Hematopoietic multipotent progenitor cell treated with erythropoietin and hydrocortisone succinate and interleukin-3 and kit ligand, for 4 days (in vitro differentiated cells): ENCODE results near the gene KCNIP1.

Experiments
- DNase-seq: peaks from one replicate; pipeline ENCODE4 v3.0.0-alpha.2; 2015

The KCNIP1 gene

GRCh38 chr5:170655476-170655875, 151.7 kb downstream of the KCNIP1 start:
- DNase-seq, result no peak

DNA sequence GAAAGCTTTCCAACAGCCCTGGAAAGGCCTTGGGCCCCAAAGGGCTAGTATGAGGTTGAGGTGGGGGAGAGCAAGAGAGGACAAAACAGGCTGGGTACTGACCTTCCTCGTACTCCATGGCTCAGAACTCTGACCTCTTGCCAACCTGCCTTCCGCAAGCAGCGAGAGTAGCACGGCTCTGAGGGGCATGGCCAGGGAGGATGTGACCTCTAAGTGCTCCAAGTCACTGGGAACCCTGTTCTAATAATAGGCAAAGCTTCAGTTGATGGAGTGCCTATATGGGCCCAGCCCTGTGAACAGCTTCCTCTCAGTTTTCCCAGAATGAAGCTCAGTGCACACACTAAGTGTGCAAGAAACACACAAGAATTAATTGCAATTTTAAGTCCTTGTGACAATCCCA, 152.1 kb downstream of the KCNIP1 start:
- DNase-seq, result no peak

DNA sequence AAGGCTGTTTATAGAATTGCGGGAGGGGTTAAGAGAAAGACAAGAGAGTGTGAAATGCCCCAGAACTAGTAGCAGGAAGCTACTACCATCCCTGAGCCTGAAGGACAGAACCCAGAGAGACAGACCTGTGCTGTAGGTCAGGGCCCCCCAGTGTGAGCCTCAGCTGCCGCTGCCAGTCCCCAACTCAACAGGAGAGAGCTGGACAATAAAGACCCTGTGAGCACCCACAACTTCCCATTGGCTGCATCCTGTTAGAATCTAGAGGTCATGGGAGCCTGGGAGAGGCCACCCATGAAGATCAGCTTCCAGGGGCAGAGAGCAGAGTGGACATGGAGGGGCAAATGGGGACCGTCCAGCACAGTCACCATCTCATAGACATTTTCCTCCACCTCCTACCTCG, 152.5 kb downstream of the KCNIP1 start:
- no peak for DNase-seq

GRCh38 chr5:170660531-170660930, 156.7 kb downstream of the KCNIP1 start:
- DNase-seq, result no peak

GRCh38 chr5:170662966-170663365, 159.1 kb downstream of the KCNIP1 start:
- no peak for DNase-seq

DNA sequence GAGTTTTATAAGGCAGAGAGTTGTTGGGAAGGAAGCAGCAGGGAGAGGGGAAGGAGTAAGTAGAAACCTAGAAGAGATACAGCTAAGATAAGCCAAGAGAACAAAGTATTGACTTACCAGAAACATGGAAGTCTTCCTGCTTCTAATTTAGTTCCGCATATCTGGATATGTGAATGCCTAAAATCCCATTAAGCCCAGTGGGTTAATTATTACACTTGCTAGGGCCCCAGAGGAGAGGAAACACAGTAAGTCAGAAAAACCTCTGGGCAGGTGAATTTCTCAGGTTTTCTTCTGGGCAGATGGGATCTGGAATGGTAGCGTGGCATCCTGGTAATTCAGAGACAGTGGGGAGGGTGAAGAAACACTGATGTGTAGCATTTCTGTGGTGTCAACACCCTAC, 175.0 kb downstream of the KCNIP1 start:
- no peak for DNase-seq

- DNase-seq, result peak; percentile 85
These were observed 177.2 kb downstream of the KCNIP1 start for GRCh38 chr5:170681013-170681433.

DNA sequence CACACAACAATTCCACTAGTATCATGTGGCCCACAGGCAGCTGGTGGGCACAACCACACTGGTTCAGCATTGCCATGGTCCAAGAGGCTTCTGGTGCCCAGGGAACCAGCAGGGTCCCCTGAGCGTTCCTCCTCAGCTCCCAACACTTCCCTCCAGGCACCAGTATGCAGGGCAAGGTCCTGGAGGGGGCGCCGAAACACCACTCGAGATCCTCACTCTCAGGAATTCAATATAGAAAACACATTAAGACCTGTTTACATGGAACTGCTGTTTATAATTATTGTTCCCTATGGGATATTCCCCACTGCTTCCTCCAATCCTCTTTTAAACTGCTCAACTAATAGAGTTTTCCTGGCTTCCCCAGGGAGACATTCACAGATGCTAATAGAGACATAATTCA, 187.8 kb downstream of the KCNIP1 start:
- DNase-seq, result no peak

DNA sequence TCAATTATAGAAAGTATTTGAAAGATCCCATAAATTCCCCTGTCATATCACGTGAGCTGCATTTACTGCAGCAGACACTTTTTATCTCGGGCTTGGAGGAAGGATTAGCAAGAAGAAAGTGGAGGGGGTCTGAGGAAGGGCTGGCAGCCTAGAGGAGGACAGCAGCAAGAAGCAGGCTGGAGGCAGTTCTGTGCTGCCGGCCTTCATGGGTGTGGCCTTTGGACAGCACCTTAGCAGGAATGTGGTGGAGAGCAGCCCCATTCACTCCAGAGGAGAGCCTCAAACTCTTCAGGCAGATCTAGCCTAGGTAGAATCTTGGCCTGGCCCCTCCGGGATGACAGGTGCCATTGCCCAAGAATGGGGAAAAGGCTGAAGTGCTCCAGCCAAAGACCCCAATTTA, 189.9 kb downstream of the KCNIP1 start:
- no peak for DNase-seq

DNA sequence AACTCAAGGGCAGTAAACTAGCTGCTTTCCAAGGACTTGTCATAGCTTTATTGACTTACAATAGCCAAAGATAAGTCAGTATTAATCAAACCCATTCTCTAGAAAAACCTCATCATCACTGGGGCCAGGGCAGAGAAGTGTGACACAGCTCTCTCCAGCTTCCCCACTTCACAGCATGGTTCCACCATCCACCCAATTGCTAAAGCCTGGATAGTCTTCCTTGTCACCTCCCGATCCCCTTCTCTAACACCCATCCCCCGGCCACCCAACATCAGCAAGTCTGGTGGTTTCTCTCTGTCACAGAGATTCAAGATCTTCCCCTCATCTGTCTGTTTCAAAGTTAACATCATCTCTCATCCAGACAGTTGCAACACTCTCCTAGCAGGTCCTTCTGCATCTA, 191.1 kb downstream of the KCNIP1 start:
- DNase-seq, result no peak

GRCh38 chr5:170697031-170697430, 193.2 kb downstream of the KCNIP1 start:
- DNase-seq, result no peak

DNA sequence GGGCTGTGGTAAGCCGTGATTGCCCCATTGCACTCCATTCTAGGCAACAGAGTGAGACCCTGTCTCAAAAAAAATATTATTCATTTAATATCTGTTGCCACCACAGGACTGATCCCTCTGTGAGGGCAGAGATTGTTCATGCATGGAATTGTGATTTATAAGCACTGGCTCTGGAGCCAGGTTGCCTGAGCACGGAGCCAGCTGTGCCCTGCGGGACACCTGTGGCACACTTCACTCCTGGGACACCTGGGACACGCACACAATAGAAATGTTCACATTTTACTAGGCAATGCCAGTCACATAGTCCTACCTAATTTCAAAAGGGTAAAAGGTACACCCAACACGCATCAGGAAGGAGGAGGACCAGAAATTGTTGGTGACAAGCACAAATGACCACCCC, 196.7 kb downstream of the KCNIP1 start:
- DNase-seq, result no peak

DNA sequence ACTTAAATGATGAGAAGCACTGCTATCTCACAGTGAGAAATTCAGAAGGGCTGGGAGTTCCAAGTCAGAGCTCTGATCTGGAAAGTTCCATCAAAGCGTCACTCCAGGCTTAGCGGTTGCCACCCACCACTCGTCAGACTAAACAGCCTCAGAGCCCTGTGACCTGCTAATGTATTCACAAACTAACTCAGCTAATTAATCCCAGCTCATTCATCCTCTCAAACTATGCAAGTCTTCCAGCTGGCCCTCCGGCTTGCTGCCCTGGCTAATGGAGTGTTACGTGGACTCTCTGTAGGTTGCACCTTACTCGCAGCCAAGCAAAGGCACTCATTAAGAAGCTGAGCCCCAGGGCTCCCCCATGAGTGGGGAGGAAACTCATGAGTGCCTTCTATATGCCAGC, 197.5 kb downstream of the KCNIP1 start:
- no peak for DNase-seq

- no peak for DNase-seq
These were observed 200.8 kb downstream of the KCNIP1 start for GRCh38 chr5:170704417-170705192.

DNA sequence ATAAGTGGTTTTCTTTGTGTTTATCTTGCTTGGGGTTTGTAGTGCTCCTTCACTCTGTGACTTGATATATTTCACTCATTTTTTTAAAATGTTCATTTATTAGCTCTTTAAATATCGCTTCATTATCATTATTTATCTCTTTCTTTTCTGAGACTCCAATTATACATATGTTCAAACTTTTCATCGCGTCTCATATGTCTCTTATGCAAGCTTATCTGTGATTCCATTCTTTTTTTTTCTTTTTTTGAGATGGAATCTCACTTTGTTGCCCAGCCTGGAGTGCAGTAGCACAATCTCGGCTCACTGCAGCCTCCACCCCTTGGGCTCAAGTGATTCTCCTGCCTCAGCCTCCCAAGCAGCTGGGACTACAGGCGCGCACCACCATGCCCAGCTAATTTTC, 205.8 kb downstream of the KCNIP1 start:
- no peak for DNase-seq

- no peak for DNase-seq
These were observed 207.5 kb downstream of the KCNIP1 start for GRCh38 chr5:170711300-170711699.

DNA sequence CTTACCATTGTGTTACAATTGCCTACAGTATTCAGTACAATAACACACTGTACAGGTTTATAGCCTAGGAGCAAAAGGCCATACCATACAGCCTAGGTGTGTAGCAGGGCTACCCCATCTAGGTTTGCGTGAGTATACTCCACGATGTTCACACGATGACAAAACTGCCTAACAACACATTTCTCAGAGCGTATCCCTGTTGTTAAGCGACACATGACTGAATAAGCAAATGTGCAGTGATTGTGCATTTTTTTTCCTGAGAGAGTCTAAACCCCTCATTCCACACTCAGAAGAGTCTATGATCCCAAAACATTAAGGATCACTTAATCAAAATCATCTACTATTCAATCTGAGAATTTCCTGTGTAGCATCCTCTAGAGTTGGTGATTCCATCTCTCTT, 211.3 kb downstream of the KCNIP1 start:
- no peak for DNase-seq

- DNase-seq, result no peak
These were observed 212.6 kb downstream of the KCNIP1 start for GRCh38 chr5:170716396-170716795.

GRCh38 chr5:170719551-170719950, 215.7 kb downstream of the KCNIP1 start:
- no peak for DNase-seq

DNA sequence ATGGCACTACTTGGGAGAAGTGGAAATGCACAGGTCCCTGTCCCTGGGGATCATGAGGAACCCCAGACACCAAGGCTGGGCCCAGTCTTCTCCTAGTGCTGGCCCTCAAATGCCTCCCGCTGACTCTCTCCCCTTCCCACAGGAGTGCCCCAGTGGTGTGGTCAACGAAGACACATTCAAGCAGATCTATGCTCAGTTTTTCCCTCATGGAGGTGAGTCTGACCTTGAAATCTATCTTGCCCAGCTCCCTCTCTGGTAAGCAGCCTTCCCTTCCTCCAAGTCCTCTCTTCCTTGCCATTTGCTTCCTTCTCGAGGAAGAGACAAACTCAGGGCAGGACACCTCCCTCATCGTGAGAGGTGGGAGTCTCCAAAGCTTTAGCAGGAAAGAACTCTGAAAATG, 216.4 kb downstream of the KCNIP1 start:
- no peak for DNase-seq

DNA sequence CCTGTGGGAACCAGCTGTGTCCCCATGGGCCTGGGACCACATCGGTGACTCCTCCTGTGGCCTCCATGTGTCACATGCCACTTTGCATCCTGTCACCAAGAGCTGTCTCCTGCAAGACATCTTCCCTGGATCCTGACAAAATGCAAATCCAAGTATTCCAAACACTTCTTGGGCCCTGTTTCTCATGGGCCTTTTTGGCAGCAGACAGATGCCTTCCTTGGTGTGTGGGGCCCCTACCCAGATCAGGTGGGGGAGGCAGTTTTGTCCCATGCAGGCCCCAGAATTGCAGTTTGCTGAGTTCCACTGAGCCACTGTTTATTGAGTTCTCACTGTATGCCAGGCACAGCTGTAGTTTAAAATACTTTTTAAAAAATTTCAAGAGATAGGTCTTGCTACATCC, 217.2 kb downstream of the KCNIP1 start:
- no peak for DNase-seq

GRCh38 chr5:170721681-170722080, 217.9 kb downstream of the KCNIP1 start:
- DNase-seq, result no peak

DNA sequence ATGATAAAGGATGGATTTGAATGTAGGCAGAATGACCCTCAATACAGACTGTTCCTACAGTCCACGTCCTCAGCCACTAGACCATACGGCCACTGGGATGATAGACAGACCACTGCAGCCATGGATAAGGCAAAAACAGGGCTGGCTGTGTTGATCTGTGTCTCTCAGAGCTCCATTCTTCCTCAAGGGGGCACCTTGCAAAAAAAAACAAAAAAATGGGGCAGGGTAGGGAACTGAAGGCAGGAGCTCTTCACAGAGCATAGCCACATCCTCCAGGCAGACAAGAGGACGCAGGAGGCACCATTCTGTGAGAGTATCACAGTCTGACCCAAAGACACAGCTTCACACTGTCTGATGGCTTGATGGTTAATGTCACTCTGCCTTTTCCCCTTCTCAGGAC, 218.5 kb downstream of the KCNIP1 start:
- no peak for DNase-seq

GRCh38 chr5:170731052-170731451, 227.2 kb downstream of the KCNIP1 start:
- DNase-seq, result no peak

DNA sequence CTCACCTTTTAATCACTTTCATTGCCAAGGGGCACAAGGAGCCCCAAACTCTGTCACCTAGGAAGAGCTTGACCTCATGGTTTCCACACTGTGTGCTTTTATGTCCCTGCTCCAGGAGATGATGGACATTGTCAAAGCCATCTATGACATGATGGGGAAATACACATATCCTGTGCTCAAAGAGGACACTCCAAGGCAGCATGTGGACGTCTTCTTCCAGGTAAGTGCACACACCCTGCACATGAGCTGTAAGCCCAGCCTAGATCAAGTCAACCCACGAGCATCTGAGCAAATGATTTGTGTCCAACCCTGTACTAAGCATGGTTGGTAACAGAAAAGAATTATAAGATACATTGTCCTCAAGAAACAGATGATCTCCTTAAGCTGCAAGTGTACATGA, 228.9 kb downstream of the KCNIP1 start:
- no peak for DNase-seq
